ENCODE data around the gene MPST.

DNA sequence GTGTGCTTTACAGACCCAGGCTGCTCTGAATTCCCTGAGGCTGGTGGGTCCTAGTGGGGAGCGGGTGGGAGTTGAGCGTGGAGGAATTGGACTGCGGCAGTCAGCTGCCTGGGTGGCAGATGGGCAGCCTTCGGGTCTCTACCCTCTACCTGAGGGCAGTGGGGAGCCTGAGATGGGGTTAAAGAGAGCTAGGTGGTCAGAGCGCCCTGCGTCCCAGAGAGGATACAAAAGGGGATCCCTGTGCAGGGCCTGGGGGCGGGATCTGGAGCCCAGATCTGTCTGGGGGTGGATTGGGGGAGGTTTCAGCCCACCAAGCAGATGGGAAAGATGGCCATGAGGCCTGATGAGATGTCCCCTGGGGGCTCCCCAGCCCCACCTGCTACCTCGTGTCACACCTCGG lies 50.2 kb downstream of the MPST start:
- TF ChIP-seq, protein P1, sequence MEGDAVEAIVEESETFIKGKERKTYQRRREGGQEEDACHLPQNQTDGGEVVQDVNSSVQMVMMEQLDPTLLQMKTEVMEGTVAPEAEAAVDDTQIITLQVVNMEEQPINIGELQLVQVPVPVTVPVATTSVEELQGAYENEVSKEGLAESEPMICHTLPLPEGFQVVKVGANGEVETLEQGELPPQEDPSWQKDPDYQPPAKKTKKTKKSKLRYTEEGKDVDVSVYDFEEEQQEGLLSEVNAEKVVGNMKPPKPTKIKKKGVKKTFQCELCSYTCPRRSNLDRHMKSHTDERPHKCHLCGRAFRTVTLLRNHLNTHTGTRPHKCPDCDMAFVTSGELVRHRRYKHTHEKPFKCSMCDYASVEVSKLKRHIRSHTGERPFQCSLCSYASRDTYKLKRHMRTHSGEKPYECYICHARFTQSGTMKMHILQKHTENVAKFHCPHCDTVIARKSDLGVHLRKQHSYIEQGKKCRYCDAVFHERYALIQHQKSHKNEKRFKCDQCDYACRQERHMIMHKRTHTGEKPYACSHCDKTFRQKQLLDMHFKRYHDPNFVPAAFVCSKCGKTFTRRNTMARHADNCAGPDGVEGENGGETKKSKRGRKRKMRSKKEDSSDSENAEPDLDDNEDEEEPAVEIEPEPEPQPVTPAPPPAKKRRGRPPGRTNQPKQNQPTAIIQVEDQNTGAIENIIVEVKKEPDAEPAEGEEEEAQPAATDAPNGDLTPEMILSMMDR (tag by site-specific recombination; IDR thresholded peaks at IDR 0.05) = no peak
- TF ChIP-seq ZNF624 (tag by site-specific recombination; IDR thresholded peaks at IDR 0.05) = no peak
- no peak for TF ChIP-seq ZNF133 (tag by site-specific recombination; IDR thresholded peaks at IDR 0.05)
- no peak for TF ChIP-seq ZNF623 (tag by site-specific recombination; IDR thresholded peaks at IDR 0.05)
- TF ChIP-seq ZNF311 (tag by site-specific recombination; IDR thresholded peaks at IDR 0.05; ENCODE audit: borderline replicate concordance) = no peak
- TF ChIP-seq, protein P2, sequence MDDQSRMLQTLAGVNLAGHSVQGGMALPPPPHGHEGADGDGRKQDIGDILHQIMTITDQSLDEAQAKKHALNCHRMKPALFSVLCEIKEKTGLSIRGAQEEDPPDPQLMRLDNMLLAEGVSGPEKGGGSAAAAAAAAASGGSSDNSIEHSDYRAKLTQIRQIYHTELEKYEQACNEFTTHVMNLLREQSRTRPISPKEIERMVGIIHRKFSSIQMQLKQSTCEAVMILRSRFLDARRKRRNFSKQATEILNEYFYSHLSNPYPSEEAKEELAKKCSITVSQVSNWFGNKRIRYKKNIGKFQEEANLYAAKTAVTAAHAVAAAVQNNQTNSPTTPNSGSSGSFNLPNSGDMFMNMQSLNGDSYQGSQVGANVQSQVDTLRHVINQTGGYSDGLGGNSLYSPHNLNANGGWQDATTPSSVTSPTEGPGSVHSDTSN (CRISPR knock-in tag; IDR thresholded peaks at IDR 0.05) = no peak
- no peak for TF ChIP-seq ZNF146 (tag by site-specific recombination; IDR thresholded peaks at IDR 0.05)
- TF ChIP-seq, protein P3, sequence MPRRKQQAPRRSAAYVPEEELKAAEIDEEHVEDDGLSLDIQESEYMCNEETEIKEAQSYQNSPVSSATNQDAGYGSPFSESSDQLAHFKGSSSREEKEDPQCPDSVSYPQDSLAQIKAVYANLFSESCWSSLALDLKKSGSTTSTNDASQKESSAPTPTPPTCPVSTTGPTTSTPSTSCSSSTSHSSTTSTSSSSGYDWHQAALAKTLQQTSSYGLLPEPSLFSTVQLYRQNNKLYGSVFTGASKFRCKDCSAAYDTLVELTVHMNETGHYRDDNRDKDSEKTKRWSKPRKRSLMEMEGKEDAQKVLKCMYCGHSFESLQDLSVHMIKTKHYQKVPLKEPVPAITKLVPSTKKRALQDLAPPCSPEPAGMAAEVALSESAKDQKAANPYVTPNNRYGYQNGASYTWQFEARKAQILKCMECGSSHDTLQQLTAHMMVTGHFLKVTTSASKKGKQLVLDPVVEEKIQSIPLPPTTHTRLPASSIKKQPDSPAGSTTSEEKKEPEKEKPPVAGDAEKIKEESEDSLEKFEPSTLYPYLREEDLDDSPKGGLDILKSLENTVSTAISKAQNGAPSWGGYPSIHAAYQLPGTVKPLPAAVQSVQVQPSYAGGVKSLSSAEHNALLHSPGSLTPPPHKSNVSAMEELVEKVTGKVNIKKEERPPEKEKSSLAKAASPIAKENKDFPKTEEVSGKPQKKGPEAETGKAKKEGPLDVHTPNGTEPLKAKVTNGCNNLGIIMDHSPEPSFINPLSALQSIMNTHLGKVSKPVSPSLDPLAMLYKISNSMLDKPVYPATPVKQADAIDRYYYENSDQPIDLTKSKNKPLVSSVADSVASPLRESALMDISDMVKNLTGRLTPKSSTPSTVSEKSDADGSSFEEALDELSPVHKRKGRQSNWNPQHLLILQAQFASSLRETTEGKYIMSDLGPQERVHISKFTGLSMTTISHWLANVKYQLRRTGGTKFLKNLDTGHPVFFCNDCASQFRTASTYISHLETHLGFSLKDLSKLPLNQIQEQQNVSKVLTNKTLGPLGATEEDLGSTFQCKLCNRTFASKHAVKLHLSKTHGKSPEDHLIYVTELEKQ (tag by site-specific recombination; IDR thresholded peaks at IDR 0.05; ENCODE audit: borderline replicate concordance) = no peak
- TF ChIP-seq, protein P4, sequence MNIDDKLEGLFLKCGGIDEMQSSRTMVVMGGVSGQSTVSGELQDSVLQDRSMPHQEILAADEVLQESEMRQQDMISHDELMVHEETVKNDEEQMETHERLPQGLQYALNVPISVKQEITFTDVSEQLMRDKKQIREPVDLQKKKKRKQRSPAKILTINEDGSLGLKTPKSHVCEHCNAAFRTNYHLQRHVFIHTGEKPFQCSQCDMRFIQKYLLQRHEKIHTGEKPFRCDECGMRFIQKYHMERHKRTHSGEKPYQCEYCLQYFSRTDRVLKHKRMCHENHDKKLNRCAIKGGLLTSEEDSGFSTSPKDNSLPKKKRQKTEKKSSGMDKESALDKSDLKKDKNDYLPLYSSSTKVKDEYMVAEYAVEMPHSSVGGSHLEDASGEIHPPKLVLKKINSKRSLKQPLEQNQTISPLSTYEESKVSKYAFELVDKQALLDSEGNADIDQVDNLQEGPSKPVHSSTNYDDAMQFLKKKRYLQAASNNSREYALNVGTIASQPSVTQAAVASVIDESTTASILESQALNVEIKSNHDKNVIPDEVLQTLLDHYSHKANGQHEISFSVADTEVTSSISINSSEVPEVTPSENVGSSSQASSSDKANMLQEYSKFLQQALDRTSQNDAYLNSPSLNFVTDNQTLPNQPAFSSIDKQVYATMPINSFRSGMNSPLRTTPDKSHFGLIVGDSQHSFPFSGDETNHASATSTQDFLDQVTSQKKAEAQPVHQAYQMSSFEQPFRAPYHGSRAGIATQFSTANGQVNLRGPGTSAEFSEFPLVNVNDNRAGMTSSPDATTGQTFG (tag by site-specific recombination; IDR thresholded peaks at IDR 0.05; ENCODE audit: borderline replicate concordance) = no peak
- TF ChIP-seq ZNF416 (tag by site-specific recombination; IDR thresholded peaks at IDR 0.05) = no peak
- TF ChIP-seq SCRT2 (tag by site-specific recombination; IDR thresholded peaks at IDR 0.05) = no peak
